Measurements from ENCODE around the gene POTEG. TPM values are rescaled to one million over a fixed set of nuclear protein-coding genes. Genes with fewer than 3 reads are reported as not detected.
"Not testable (repeated sequence)": the region's sequence is repeated elsewhere in the genome, so short reads cannot be mapped to it uniquely, and the experiment has no call there.

Gene POTEG
- total RNA-seq, result not detected

- H3K4me3 ChIP-seq; intact Hi-C loops (cut with DNase I; ENCODE audit: low total_unique reads); H3K9me3 ChIP-seq; in situ Hi-C loops (cut with MboI; ENCODE audit: low sequenced_read_pairs in 4 of 4); H3K27ac ChIP-seq; H3K36me3 ChIP-seq; H3K27me3 ChIP-seq; ATAC-seq; H3K4me1 ChIP-seq; DNase-seq: not testable (repeated sequence)
These were observed at the start of gene POTEG for GRCh38 chr14:19434241-19434640. TSS of gene POTEG (minus strand) at chr14:19434341. CDS start at chr14:19434289, 52 bp downstream.

- intact Hi-C loops (cut with DNase I; ENCODE audit: low total_unique reads); in situ Hi-C loops (cut with MboI; ENCODE audit: low sequenced_read_pairs in 4 of 4): not testable (repeated sequence)
These were observed 48.0 kb upstream of the POTEG start for GRCh38 chr14:19482093-19482492.

GRCh38 chr14:19481421-19481820 lies 47.3 kb upstream of the POTEG start:
- H3K4me3 ChIP-seq; H3K9me3 ChIP-seq; DNase-seq; ATAC-seq; H3K27me3 ChIP-seq; H3K4me1 ChIP-seq; H3K36me3 ChIP-seq; in situ Hi-C loops (cut with MboI; ENCODE audit: low sequenced_read_pairs in 4 of 4); H3K27ac ChIP-seq; intact Hi-C loops (cut with DNase I; ENCODE audit: low total_unique reads): not testable (repeated sequence)

More at GRCh38 chr14:19482093-19482492, 48.0 kb upstream of the POTEG start:
- not testable (repeated sequence) for H3K27me3 ChIP-seq, H3K4me3 ChIP-seq, H3K36me3 ChIP-seq, H3K27ac ChIP-seq, DNase-seq, ATAC-seq, H3K4me1 ChIP-seq, H3K9me3 ChIP-seq

- DNase-seq; H3K9me3 ChIP-seq; H3K27ac ChIP-seq; ATAC-seq; in situ Hi-C loops (cut with MboI; ENCODE audit: low sequenced_read_pairs in 4 of 4); H3K4me3 ChIP-seq; H3K27me3 ChIP-seq; H3K4me1 ChIP-seq; H3K36me3 ChIP-seq; intact Hi-C loops (cut with DNase I; ENCODE audit: low total_unique reads): not testable (repeated sequence)
These were observed 46.4 kb upstream of the POTEG start for GRCh38 chr14:19480491-19480890.

GRCh38 chr14:19445761-19446160 lies 11.6 kb upstream of the POTEG start:
- in situ Hi-C loops (cut with MboI; ENCODE audit: low sequenced_read_pairs in 4 of 4); H3K27ac ChIP-seq; DNase-seq; H3K9me3 ChIP-seq; intact Hi-C loops (cut with DNase I; ENCODE audit: low total_unique reads); H3K36me3 ChIP-seq; ATAC-seq; H3K4me1 ChIP-seq; H3K27me3 ChIP-seq; H3K4me3 ChIP-seq: not testable (repeated sequence)

- H3K4me3 ChIP-seq; H3K9me3 ChIP-seq; H3K27ac ChIP-seq; ATAC-seq; H3K4me1 ChIP-seq; intact Hi-C loops (cut with DNase I; ENCODE audit: low total_unique reads); in situ Hi-C loops (cut with MboI; ENCODE audit: low sequenced_read_pairs in 4 of 4); H3K36me3 ChIP-seq; H3K27me3 ChIP-seq; DNase-seq: not testable (repeated sequence)
These were observed 5.7 kb upstream of the POTEG start for GRCh38 chr14:19439826-19440225.

GRCh38 chr14:19439219-19439618 lies 5.1 kb upstream of the POTEG start:
- H3K4me3 ChIP-seq; intact Hi-C loops (cut with DNase I; ENCODE audit: low total_unique reads); H3K27me3 ChIP-seq; ATAC-seq; H3K27ac ChIP-seq; H3K4me1 ChIP-seq; DNase-seq; in situ Hi-C loops (cut with MboI; ENCODE audit: low sequenced_read_pairs in 4 of 4); H3K36me3 ChIP-seq; H3K9me3 ChIP-seq: not testable (repeated sequence)

- ATAC-seq; H3K4me3 ChIP-seq; in situ Hi-C loops (cut with MboI; ENCODE audit: low sequenced_read_pairs in 4 of 4); H3K9me3 ChIP-seq; H3K27me3 ChIP-seq; H3K27ac ChIP-seq; intact Hi-C loops (cut with DNase I; ENCODE audit: low total_unique reads); DNase-seq; H3K4me1 ChIP-seq; H3K36me3 ChIP-seq: not testable (repeated sequence)
These were observed 2.9 kb upstream of the POTEG start for GRCh38 chr14:19437126-19437443.

- ATAC-seq; H3K9me3 ChIP-seq; H3K27me3 ChIP-seq; H3K4me3 ChIP-seq; intact Hi-C loops (cut with DNase I; ENCODE audit: low total_unique reads); H3K4me1 ChIP-seq; DNase-seq; H3K27ac ChIP-seq; in situ Hi-C loops (cut with MboI; ENCODE audit: low sequenced_read_pairs in 4 of 4); H3K36me3 ChIP-seq: not testable (repeated sequence)
These were observed 2.4 kb upstream of the POTEG start for GRCh38 chr14:19436311-19437125.

GRCh38 chr14:19435852-19436251 lies 1.7 kb upstream of the POTEG start:
- intact Hi-C loops (cut with DNase I; ENCODE audit: low total_unique reads); H3K36me3 ChIP-seq; H3K4me3 ChIP-seq; ATAC-seq; DNase-seq; H3K9me3 ChIP-seq; H3K4me1 ChIP-seq; H3K27me3 ChIP-seq; H3K27ac ChIP-seq; in situ Hi-C loops (cut with MboI; ENCODE audit: low sequenced_read_pairs in 4 of 4): not testable (repeated sequence)

GRCh38 chr14:19434891-19435290 lies 750 bp upstream of the POTEG start:
- DNase-seq; H3K36me3 ChIP-seq; H3K4me1 ChIP-seq; intact Hi-C loops (cut with DNase I; ENCODE audit: low total_unique reads); H3K9me3 ChIP-seq; ATAC-seq; H3K27me3 ChIP-seq; in situ Hi-C loops (cut with MboI; ENCODE audit: low sequenced_read_pairs in 4 of 4); H3K27ac ChIP-seq; H3K4me3 ChIP-seq: not testable (repeated sequence)

- H3K27me3 ChIP-seq; ATAC-seq; in situ Hi-C loops (cut with MboI; ENCODE audit: low sequenced_read_pairs in 4 of 4); H3K4me1 ChIP-seq; intact Hi-C loops (cut with DNase I; ENCODE audit: low total_unique reads); DNase-seq; H3K9me3 ChIP-seq; H3K27ac ChIP-seq; H3K4me3 ChIP-seq; H3K36me3 ChIP-seq: not testable (repeated sequence)
These were observed 376 bp downstream of the POTEG start for GRCh38 chr14:19433765-19434164.

All from gastrocnemius medialis (tissue), 4 donors.